A549 treated with AZD9567 at 1 μM for 4 hours (cell line): ENCODE data around the gene PIGA. TPM values are rescaled to one million over a fixed set of nuclear protein-coding genes. Genes with fewer than 3 reads are reported as not detected.

Source experiments
- total RNA-seq: library from RNA; stranded (reverse); fragments of 200-300 nt; extraction: Qiagen RNA extraction; gene quantifications from 5 replicates; pipeline ENCODE4 v1.2.3, GENCODE V29; 2022; ENCODE audit not compliant: insufficient read depth

Gene PIGA, protein sequence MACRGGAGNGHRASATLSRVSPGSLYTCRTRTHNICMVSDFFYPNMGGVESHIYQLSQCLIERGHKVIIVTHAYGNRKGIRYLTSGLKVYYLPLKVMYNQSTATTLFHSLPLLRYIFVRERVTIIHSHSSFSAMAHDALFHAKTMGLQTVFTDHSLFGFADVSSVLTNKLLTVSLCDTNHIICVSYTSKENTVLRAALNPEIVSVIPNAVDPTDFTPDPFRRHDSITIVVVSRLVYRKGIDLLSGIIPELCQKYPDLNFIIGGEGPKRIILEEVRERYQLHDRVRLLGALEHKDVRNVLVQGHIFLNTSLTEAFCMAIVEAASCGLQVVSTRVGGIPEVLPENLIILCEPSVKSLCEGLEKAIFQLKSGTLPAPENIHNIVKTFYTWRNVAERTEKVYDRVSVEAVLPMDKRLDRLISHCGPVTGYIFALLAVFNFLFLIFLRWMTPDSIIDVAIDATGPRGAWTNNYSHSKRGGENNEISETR
- total RNA-seq, result 7.8 to 10.3 TPM (median 8.8 TPM) in 5 replicates

DNA sequence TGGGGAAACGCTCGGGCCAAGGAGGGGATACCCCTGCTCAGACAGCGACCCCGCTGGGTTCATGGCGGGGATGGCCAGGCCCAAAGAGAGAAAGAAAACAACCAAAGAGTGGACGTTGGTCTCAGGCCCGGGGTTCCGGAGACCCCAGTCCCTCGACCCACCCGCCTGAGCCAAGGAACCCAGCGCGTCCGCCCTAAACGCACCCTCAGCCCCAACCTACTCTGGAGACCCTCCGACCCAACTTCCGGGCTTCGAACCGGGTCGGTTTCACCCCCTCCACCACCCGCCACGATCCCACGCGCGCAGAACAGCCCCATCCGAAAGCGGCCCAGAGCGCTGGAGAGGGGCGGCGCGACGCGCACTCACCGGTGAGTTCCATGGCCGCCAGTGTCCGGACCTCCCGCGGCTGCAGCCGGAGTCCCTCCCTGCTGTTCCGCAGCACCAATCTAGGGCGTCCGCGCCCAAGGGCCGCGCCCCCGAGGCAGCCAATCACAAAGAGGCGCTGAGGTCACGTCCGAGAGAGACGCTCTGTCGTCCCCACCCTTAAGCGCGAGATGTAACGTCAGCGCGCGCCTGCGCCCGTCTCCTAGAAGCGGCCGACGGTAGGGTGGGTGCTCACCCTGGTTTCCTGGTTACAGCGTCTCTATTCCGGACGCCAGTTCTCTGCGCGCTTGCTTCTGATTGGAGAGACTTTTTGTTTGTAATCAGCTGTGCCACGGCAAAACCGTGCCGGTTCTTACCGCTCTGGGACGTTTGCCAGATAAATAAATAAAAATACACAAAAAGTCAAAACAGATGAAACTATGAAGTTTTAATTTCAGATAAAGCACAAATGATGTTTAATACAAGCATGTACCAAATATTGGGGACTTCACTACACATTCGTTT, at the start of gene PIGA:
Gene PIGA (minus strand): TSS at position 389 of the 888 bp plus-strand sequence. CDS start 3,593 bp downstream, outside the sequence.

DNA sequence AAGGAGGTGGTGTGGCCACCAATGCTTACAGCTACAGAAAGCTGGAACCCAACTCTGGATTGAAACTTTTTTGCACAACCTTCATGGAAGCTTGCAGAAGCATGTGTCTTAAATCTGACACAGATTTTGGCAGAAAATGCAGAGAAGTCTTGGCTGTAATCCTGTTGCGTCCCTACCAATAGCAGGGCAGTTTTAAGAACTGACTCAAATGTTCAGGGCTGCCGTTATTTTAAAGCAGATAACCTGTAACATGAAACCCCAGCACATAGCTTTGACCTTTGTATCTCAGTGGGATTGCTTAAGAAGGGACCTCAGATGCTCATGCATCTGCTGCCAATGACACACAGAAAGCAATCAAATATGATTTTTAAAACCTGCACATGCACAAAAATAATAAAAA, 49.0 kb upstream of the PIGA start, which contains the start of gene VEGFD:
Gene VEGFD (minus strand): TSS at position 110 of the 400 bp plus-strand sequence. CDS start 467 bp downstream, outside the sequence.

DNA sequence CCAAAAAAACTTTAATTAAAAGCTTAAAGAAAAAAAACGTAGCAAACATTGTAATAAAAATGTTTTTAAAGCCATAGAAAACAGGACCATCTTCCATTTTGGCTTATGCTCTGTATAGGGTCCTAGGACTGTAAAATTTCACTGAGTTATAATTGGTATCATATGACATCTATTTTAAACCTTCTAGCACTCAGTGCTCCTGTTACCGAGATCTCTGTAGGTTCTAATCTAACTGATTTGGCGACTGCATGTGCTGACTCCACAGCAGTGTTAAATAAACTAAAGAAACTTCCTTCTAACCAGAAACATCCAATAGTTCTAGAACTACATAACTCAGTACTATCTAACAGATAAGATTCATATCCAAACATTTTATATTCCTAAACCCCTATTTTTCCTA, 19.8 kb downstream of the PIGA start, which contains the start of gene ASB11:
Gene ASB11 (minus strand): TSS at position 132 of the 400 bp plus-strand sequence. CDS start 35 bp downstream, at position 97.

DNA sequence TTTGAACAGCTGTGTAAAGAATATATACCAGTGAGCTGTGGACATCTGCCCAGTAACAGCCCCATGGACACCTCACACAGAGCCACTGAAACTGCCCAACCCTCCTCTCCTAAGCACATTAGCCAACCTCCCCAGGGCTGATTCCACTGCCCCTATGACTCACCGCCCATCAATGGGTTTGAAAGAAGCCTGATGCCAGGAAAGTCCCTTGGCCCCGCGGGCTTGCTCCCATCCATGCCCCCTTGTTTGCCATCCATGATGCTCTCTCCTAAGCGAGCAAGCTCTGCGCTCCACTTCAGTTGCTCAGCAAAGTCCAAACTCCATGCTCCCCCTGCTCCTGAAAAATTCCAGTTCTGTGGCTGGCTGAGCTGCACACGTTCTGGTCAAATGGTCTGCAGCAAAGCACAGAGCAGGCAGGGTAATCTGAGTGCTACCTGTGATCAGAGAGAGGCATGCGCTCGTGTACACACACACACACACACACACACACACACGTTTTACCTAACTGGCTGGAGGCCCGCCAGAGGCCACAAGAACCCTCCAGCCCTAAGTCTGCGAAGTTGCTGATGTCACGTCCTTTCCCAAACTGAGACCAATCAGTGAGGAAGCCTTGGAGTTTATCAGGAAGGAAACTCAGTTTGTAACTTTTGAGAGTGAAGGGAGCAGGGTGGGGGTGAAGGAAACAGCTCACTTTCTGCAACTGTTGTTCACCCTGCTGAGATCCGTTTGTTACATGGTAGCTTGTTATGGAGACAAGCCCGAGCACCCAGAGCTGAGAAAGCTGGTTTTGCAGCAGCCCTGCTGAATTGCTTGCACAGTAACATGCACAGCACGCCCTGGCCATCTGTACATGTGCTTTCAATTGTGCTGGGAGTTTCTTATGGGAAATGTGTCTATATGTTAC, 65.5 kb downstream of the PIGA start, which contains the start of gene ASB9:
Gene ASB9 (minus strand): TSS at position 466 of the 904 bp plus-strand sequence. CDS start 209 bp downstream, at position 257.

Other genes with a start within 250 kb of the PIGA start
- 12.1 to 20.8 TPM (median 19.2 TPM) in 5 replicates for gene ASB9, start 65.4 kb downstream of the PIGA start, total RNA-seq
- gene ASB11, start 19.9 kb downstream of the PIGA start, total RNA-seq, result not detected in 5 replicates
- gene VEGFD, start 48.9 kb upstream of the PIGA start, total RNA-seq, result 0.24 to 0.39 TPM (median 0.32 TPM) in 4 of 5 replicates, not detected in the other
- 47.3 to 54.7 TPM (median 51.1 TPM) in 5 replicates for gene PIR, start 157.8 kb upstream of the PIGA start, total RNA-seq
- not detected in 5 replicates for gene BMX, start 165.3 kb upstream of the PIGA start, total RNA-seq